Omental fat pad (tissue), 4 donors: Measurements from ENCODE around the gene CA11. TPM values are rescaled to one million over a fixed set of nuclear protein-coding genes. Genes with fewer than 3 reads are reported as not detected.

Source experiments
- ATAC-seq: fragments of 150-250 bp; one replicate; pipeline ENCODE4 v1.9.1; 2016; ENCODE audit warnings: mild to moderate bottlenecking, moderate library complexity; ENCODE audit not compliant: low FRiP score
- DNase-seq: peaks from one replicate; pipeline ENCODE4 v3.0.0-alpha.2; 2019; ENCODE audit warnings: low spot score
- CTCF ChIP-seq, 3 donors: fragments of 450-650 bp; IDR thresholded peaks; one replicate each; pipeline ENCODE4 v1.5.1; 2016 to 2017; ENCODE audit warnings: antibody characterized with exemption in 3 of 3, mild to moderate bottlenecking in 3 of 3, moderate library complexity in 2 of 3
- total RNA-seq, 4 donors: library from RNA; depleted of rRNA; stranded (reverse); fragments of >200 nt; gene quantifications; one replicate each; pipeline ENCODE4 v1.1.0, GENCODE V29; 2016

Gene CA11
- total RNA-seq, 4 donors from 2014 or later, result 1.9 to 12.7 (median 5.7) TPM

GRCh38 chr19:48674216-48674809, 28.3 kb upstream of the CA11 start:
- ATAC-seq, result no peak
- DNase-seq, result no peak
- TF ChIP-seq CTCF (IDR thresholded peaks at IDR 0.05), result no peak

- TF ChIP-seq CTCF (IDR thresholded peaks at IDR 0.05), result no peak
- ATAC-seq (no peak), DNase-seq (no peak)
These were observed 27.6 kb upstream of the CA11 start for GRCh38 chr19:48673436-48674100.

GRCh38 chr19:48672994-48673393, 27.0 kb upstream of the CA11 start, which contains the start of gene NTN5:
Gene NTN5 (minus strand): TSS chr19:48673017. CDS start chr19:48670986, 2,031 bp downstream.
- no peak for ATAC-seq
- no peak for DNase-seq
- TF ChIP-seq CTCF (IDR thresholded peaks at IDR 0.05), result no peak

GRCh38 chr19:48671446-48671995, 25.5 kb upstream of the CA11 start:
- DNase-seq (no peak), ATAC-seq (no peak)
- TF ChIP-seq CTCF (IDR thresholded peaks at IDR 0.05), result no peak

- TF ChIP-seq CTCF (IDR thresholded peaks at IDR 0.05), result no peak
- DNase-seq (no peak), ATAC-seq (no peak)
These were observed 24.9 kb upstream of the CA11 start for GRCh38 chr19:48670699-48671445.

- ATAC-seq (no peak), DNase-seq (no peak)
- TF ChIP-seq CTCF (IDR thresholded peaks at IDR 0.05), result no peak
These were observed 24.1 kb upstream of the CA11 start for GRCh38 chr19:48669903-48670668.
